H1 (cell line): ENCODE measurements around the gene TLE3. TPM values are rescaled to one million over a fixed set of nuclear protein-coding genes. Genes with fewer than 3 reads are reported as not detected.

Source experiments
- CTCF ChIA-PET: fragments of 300-600 bp; sonication (Branson Sonifier 250); formaldehyde crosslinking; loops from one replicate; lab custom pipeline; 2021; ENCODE audit not compliant: partially characterized antibody; lab: Charles Lee
- POLR2A ChIA-PET: fragments of 300-600 bp; sonication (Branson Sonifier 250); formaldehyde crosslinking; loops from one replicate; lab custom pipeline; 2021; ENCODE audit warnings: inconsistent platforms; ENCODE audit not compliant: partially characterized antibody; lab: Charles Lee
- DNase-seq, 2 experiments: peaks; one replicate each; pipeline versions ENCODE4 v3.0.0 to v3.0.0-alpha.2; 2010 to 2022; ENCODE audit warnings: low spot score in 2 of 2, low read depth in 1 of 2, mixed read lengths in 1 of 2
- FAIRE-seq: peaks from 2 replicates; lab custom pipeline; 2011; peaks lifted over from hg19 to GRCh38; lab: Jason Lieb, UNC
- H2AFZ ChIP-seq: 2 replicates; pipeline ENCODE4 v1.8.1; 2012; ENCODE audit warnings: low read length, inconsistent platforms
- H2AK5ac ChIP-seq: 2 replicates; pipeline ENCODE4 v1.6.1; 2013; ENCODE audit warnings: low read depth, low read length
- H2BK120ac ChIP-seq: replicated peaks from 2 replicates; pipeline ENCODE3; 2013; ENCODE audit warnings: low read depth, low read length, inconsistent platforms
- H2BK12ac ChIP-seq: 2 replicates; pipeline ENCODE4 v1.6.1; 2013; ENCODE audit warnings: low read depth, low read length
- H2BK15ac ChIP-seq: 2 replicates; pipeline ENCODE4 v1.6.1; 2013; ENCODE audit warnings: low read length
- H2BK20ac ChIP-seq: 2 replicates; pipeline ENCODE4 v1.6.1; 2013; ENCODE audit warnings: low read length
- H2BK5ac ChIP-seq: 2 replicates; pipeline ENCODE4 v1.6.1; 2013; ENCODE audit warnings: low read depth, low read length
- H3K14ac ChIP-seq: 2 replicates; pipeline ENCODE4 v1.6.1; 2013; ENCODE audit warnings: inconsistent platforms; ENCODE audit not compliant: insufficient read length
- H3K18ac ChIP-seq: 2 replicates; pipeline ENCODE4 v1.6.1; 2013; ENCODE audit warnings: low read length; ENCODE audit errors: extremely low read depth
- H3K23ac ChIP-seq: 2 replicates; pipeline ENCODE4 v1.6.1; 2013; ENCODE audit warnings: inconsistent platforms; ENCODE audit not compliant: insufficient read length
- H3K23me2 ChIP-seq: 2 replicates; pipeline ENCODE4 v1.6.1; 2013; ENCODE audit warnings: low read depth, low read length
- H3K27ac ChIP-seq: 2 replicates; pipeline ENCODE4 v1.6.1; 2011; ENCODE audit warnings: low read depth, low read length, inconsistent platforms
- H3K27me3 ChIP-seq, 4 experiments: replicated peaks in 1 of 4; 1 replicate in 1 of 4; 2 replicates in 3 of 4; pipeline versions ENCODE4 v1.6.1 to v1.8.1; 2011 to 2013; ENCODE audit warnings: low read length in 3 of 4, mild to moderate bottlenecking in 3 of 4, inconsistent platforms in 2 of 4, mixed read lengths in 2 of 4, moderate library complexity in 1 of 4; ENCODE audit not compliant: control insufficient read depth in 3 of 4, insufficient read depth in 3 of 4; ENCODE audit errors: extremely low read depth in 1 of 4
- H3K36me3 ChIP-seq, 4 experiments: 2 replicates each; pipeline versions ENCODE4 v1.6.1 to v1.8.1; 2011 to 2013; ENCODE audit warnings: mild to moderate bottlenecking in 4 of 4, low read length in 3 of 4, moderate library complexity in 2 of 4, control low read depth in 1 of 4, inconsistent platforms in 1 of 4; ENCODE audit not compliant: insufficient read depth in 4 of 4, control insufficient read depth in 2 of 4
- H3K4ac ChIP-seq: replicated peaks from 2 replicates; pipeline ENCODE3; 2013; ENCODE audit warnings: low read length, low read depth, mixed read lengths, inconsistent platforms; ENCODE audit not compliant: insufficient read length
- H3K4me1 ChIP-seq, 4 experiments: replicated peaks in 1 of 4; 1 replicate in 1 of 4; 2 replicates in 3 of 4; pipeline versions ENCODE4 v1.6.1 to v1.8.1; 2011 to 2013; ENCODE audit warnings: low read length in 3 of 4, inconsistent platforms in 2 of 4, mixed read lengths in 1 of 4; ENCODE audit not compliant: insufficient read depth in 4 of 4, control insufficient read depth in 3 of 4
- H3K4me2 ChIP-seq, 2 experiments: 2 replicates each; pipeline versions ENCODE4 v1.6.1 to v1.8.1; 2011 to 2013; ENCODE audit warnings: low read depth in 2 of 2, low read length in 2 of 2, control low read depth in 1 of 2, inconsistent platforms in 1 of 2, mild to moderate bottlenecking in 1 of 2; ENCODE audit not compliant: insufficient read depth in 1 of 2
- H3K4me3 ChIP-seq, 4 experiments: fragments of 200-600, 300-600 bp in 1 of 4; sonication (generic), shearing (Covaris generic), sonication (Bioruptor Twin) in 1 of 4; 2 replicates each; pipeline versions ENCODE4 v1.5.1 to v1.8.1; 2011 to 2016; ENCODE audit warnings: low read length in 4 of 4, low read depth in 3 of 4, control low read depth in 2 of 4, inconsistent platforms in 2 of 4, mild to moderate bottlenecking in 2 of 4, mixed read lengths in 1 of 4, moderate library complexity in 1 of 4; ENCODE audit not compliant: insufficient read depth in 2 of 4; ENCODE audit errors: extremely low read depth in 1 of 4
- H3K56ac ChIP-seq: replicated peaks from 2 replicates; pipeline ENCODE3; 2013; ENCODE audit warnings: low read depth, mild to moderate bottlenecking, mixed read lengths, low read length, inconsistent platforms; ENCODE audit not compliant: insufficient read length
- H3K79me1 ChIP-seq: 2 replicates; pipeline ENCODE4 v1.6.1; 2013; ENCODE audit warnings: low read depth, low read length, control low read depth
- H3K79me2 ChIP-seq, 2 experiments: 2 replicates each; pipeline versions ENCODE4 v1.6.1 to v1.8.1; 2012 to 2013; ENCODE audit warnings: low read length in 2 of 2, mild to moderate bottlenecking in 2 of 2, inconsistent platforms in 1 of 2; ENCODE audit not compliant: insufficient read depth in 2 of 2, control insufficient read depth in 1 of 2
- H3K9ac ChIP-seq, 4 experiments: replicated peaks in 1 of 4; 1 replicate in 1 of 4; 2 replicates in 3 of 4; pipeline versions ENCODE4 v1.6.1 to v1.8.1; 2011 to 2013; ENCODE audit warnings: low read depth in 3 of 4, low read length in 3 of 4, control low read depth in 2 of 4, mild to moderate bottlenecking in 2 of 4, moderate library complexity in 2 of 4, inconsistent platforms in 1 of 4; ENCODE audit errors: extremely low read depth in 1 of 4
- H3K9me3 ChIP-seq, 2 experiments: 2 replicates each; pipeline versions ENCODE4 v1.6.1 to v1.8.1; 2012 to 2013; ENCODE audit warnings: mild to moderate bottlenecking in 2 of 2, moderate library complexity in 2 of 2, control low read depth in 1 of 2, inconsistent platforms in 1 of 2, low read depth in 1 of 2, low read length in 1 of 2, mixed read lengths in 1 of 2; ENCODE audit not compliant: insufficient read depth in 2 of 2
- H4K20me1 ChIP-seq, 2 experiments: replicated peaks in 1 of 2; 2 replicates each; pipeline versions ENCODE3 to v1.8.1; 2011 to 2013; ENCODE audit warnings: inconsistent platforms in 2 of 2, low read length in 2 of 2, mild to moderate bottlenecking in 1 of 2; ENCODE audit not compliant: insufficient read depth in 2 of 2, control insufficient read depth in 1 of 2
- H4K5ac ChIP-seq: 2 replicates; pipeline ENCODE4 v1.6.1; 2013; ENCODE audit warnings: low read length, low read depth, mixed read lengths, inconsistent platforms; ENCODE audit not compliant: insufficient read length
- H4K8ac ChIP-seq: 2 replicates; pipeline ENCODE4 v1.8.0; 2013; ENCODE audit warnings: mild to moderate bottlenecking, moderate library complexity, low read length, inconsistent platforms; ENCODE audit not compliant: insufficient read depth; ENCODE audit errors: extremely low read depth
- H4K91ac ChIP-seq: replicated peaks from 2 replicates; pipeline ENCODE3; 2013; ENCODE audit warnings: low read length, mixed read lengths, inconsistent platforms; ENCODE audit not compliant: insufficient read length
- BCL11A ChIP-seq, 2 experiments: IDR thresholded peaks; one replicate each; pipeline ENCODE4 v1.6.1; 2011; ENCODE audit warnings: low read depth in 2 of 2, low read length in 2 of 2, mild to moderate bottlenecking in 2 of 2
- BRCA1 ChIP-seq: IDR thresholded peaks from 2 replicates; pipeline ENCODE4 v1.6.1; 2012; ENCODE audit warnings: low read depth, low read length, improper control_type of control experiment
- CHD1 ChIP-seq: IDR thresholded peaks from 2 replicates; pipeline ENCODE4 v1.6.1; 2012; ENCODE audit warnings: low read depth, low read length, improper control_type of control experiment
- GABPA ChIP-seq: IDR thresholded peaks from 2 replicates; pipeline ENCODE4 v1.6.1; 2011; ENCODE audit warnings: mild to moderate bottlenecking, low read length, moderate library complexity, borderline replicate concordance; ENCODE audit not compliant: insufficient read depth
- POLR2A ChIP-seq, 2 experiments: IDR thresholded peaks; 1 replicate in 1 of 2; 2 replicates in 1 of 2; pipeline ENCODE4 v1.6.1; 2011; ENCODE audit warnings: low read depth in 2 of 2, low read length in 2 of 2, mild to moderate bottlenecking in 2 of 2; ENCODE audit errors: control extremely low read depth in 1 of 2
- POU5F1 ChIP-seq: IDR thresholded peaks from 2 replicates; pipeline ENCODE4 v1.6.1; 2011; ENCODE audit warnings: low read depth, mild to moderate bottlenecking, low read length, moderate library complexity
- RAD21 ChIP-seq, 2 experiments: IDR thresholded peaks in 1 of 2; conservative IDR thresholded peaks in 1 of 2; 2 replicates each; pipeline ENCODE4 v1.6.1; 2011; ENCODE audit warnings: low read depth in 2 of 2, low read length in 2 of 2, improper control_type of control experiment in 1 of 2, inconsistent platforms in 1 of 2, mild to moderate bottlenecking in 1 of 2, moderate library complexity in 1 of 2
- RFX5 ChIP-seq: IDR thresholded peaks from 2 replicates; pipeline ENCODE4 v1.6.1; 2011; ENCODE audit warnings: low read depth, low read length, improper control_type of control experiment, borderline replicate concordance
- SIRT6 ChIP-seq: IDR thresholded peaks from one replicate; pipeline ENCODE4 v1.7.1; 2012; ENCODE audit warnings: low read length, inconsistent platforms
- SRF ChIP-seq: IDR thresholded peaks from 2 replicates; pipeline ENCODE4 v1.6.1; 2011; ENCODE audit warnings: mild to moderate bottlenecking, low read depth, low read length, moderate library complexity
- SUZ12 ChIP-seq: fragments of 200-600 bp; sonication (generic); IDR thresholded peaks from 2 replicates; pipeline ENCODE4 v1.6.1; 2012; ENCODE audit warnings: mild to moderate bottlenecking, inconsistent platforms, low read length, moderate library complexity, mixed read lengths
- WGBS, 2 experiments: shearing (Covaris generic) in 1 of 2; methylation state at CpG; one replicate each; pipeline versions ENCODE4 v1.1.6 to v1.1.7; 2013 to 2015; ENCODE audit warnings: low lambda C conversion rate in 2 of 2, mixed read lengths in 2 of 2, inconsistent platforms in 1 of 2, low coverage in 1 of 2, missing lambda C conversion rate in 1 of 2; ENCODE audit not compliant: insufficient replicate concordance in 2 of 2, insufficient coverage in 1 of 2, insufficient read length in 1 of 2; ENCODE audit errors: extremely low coverage in 1 of 2, missing lambda C conversion rate in 1 of 2; 5-methylcytosine and 5-hydroxymethylcytosine counted together
- polyA plus RNA-seq, 7 experiments: library from polyadenylated mRNA; depleted of rRNA in 3 of 7; stranded (reverse) in 5 of 7; unstranded in 2 of 7; fragments of >200 nt in 5 of 7; fragments of 200-250 nt in 2 of 7; gene quantifications; 1 replicate in 5 of 7; 2 replicates in 1 of 7; 4 replicates in 1 of 7; pipeline versions ENCODE4 v1.2.1 to v1.2.3, GENCODE V29; 2011 to 2013; ENCODE audit warnings: missing spikeins in 2 of 7, mixed read lengths in 2 of 7
- total RNA-seq: library from RNA; stranded (reverse); fragmentation: NEBNext Ultra II Directional; extraction: Animal tissue kit (Norgen Biotek cat#: 25700); gene quantifications from 2 replicates; pipeline ENCODE4 v1.2.1, GENCODE V29; 2021
- TF ChIP-seq, protein P1 (sequence below), 3 experiments: IDR thresholded peaks; 1 replicate in 2 of 3; 2 replicates in 1 of 3; pipeline versions ENCODE4 v1.5.1 to v1.6.1; 2011; ENCODE audit warnings: low read length in 3 of 3, mild to moderate bottlenecking in 3 of 3, inconsistent platforms in 2 of 3, low read depth in 1 of 3, moderate library complexity in 1 of 3; ENCODE audit not compliant: insufficient read depth in 1 of 3; ENCODE audit errors: control extremely low read depth in 1 of 3

TLE3 gene
- total and polyA plus RNA-seq, 2 of the 8 experiments (the other 6 are each of a cell fraction or from before 2014, with no cell fraction given) = 25.1 to 61.2 TPM

DNA sequence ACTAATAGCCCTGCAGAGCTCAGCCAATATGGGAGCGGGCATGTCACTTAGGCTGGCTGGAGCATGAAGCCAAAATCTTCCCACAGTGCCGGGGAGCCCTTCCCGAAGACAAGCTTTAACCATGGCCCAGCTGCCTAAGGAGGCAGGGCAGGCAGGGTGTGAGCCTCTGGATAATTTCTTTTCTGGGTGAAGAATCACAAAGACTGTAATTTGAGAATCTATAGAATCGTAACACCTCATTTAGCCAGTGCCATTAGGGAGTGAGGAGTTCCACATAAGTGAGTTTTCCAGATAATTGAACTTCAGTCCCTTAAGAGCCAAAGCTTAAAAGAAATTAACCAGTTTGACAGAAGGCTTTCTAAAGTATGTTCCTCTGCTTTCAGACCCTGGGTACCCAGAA lies 40.2 kb upstream of the TLE3 start:
- H2AFZ ChIP-seq = no peak overlapping the region
- H2BK5ac ChIP-seq = no peak overlapping the region
- FAIRE-seq (no peak), DNase-seq (no peak)
- no peak overlapping the region for H3K14ac ChIP-seq
- H3K27me3 ChIP-seq = peaks cover 0 to 13% (median 5%) of the 10 kb centered on the region in 4 experiments; a peak in 4 of 7 replicates
- H3K4me3 ChIP-seq = no peak overlapping the region
- no peak overlapping the region for H4K5ac ChIP-seq
- no peak overlapping the region for H3K18ac ChIP-seq
- no peak overlapping the region for H3K4ac ChIP-seq
- H3K27ac ChIP-seq = no peak overlapping the region
- H2BK120ac ChIP-seq = no peak overlapping the region
- ChIA-PET CTCF (interaction anchor here (0.8 kb wide), 1 partner anchor 31 kb away, joined by 3 read pairs; no protein-coding TSS in a partner anchor), POLR2A (interaction anchor here (5.5 kb wide), 1 partner anchor 37 kb away, joined by 70 read pairs; the partner anchor contains the start of gene TLE3)
- no peak overlapping the region for H2AK5ac ChIP-seq
- H2BK12ac ChIP-seq = no peak overlapping the region
- no peak overlapping the region for H2BK15ac ChIP-seq
- H3K9ac ChIP-seq = no peak overlapping the region
- peaks cover 13 to 27% (median 16%) of the 10 kb centered on the region in 4 experiments for H3K4me1 ChIP-seq
- H4K91ac ChIP-seq = no peak overlapping the region
- H3K79me2 ChIP-seq = no peaks in the 10 kb centered on the region
- H3K9me3 ChIP-seq = no peaks in the 10 kb centered on the region
- no peak overlapping the region for H3K56ac ChIP-seq
- no peaks in the 10 kb centered on the region for H3K23me2 ChIP-seq
- H4K8ac ChIP-seq = no peak overlapping the region
- no peaks in the 10 kb centered on the region for H3K79me1 ChIP-seq
- H3K36me3 ChIP-seq = no peaks in the 10 kb centered on the region
- no peaks in the 10 kb centered on the region for H4K20me1 ChIP-seq
- WGBS, 2 experiments = 83% methylated on average over 4 of the region's 4 CpGs; no CpG with 5 or more reads in 1 of the 2 experiments
- H3K23ac ChIP-seq = no peak overlapping the region
- H3K4me2 ChIP-seq = no peak overlapping the region
- no peak overlapping the region for H2BK20ac ChIP-seq
- TF ChIP-seq GABPA (no peak), POU5F1 (no peak), SRF (no peak), BCL11A (IDR thresholded peaks at IDR 0.05; ENCODE audit: low read depth in 2 of 2, low read length in 2 of 2) (no peak), RFX5 (no peak), BRCA1 (no peak), SIRT6 (no peak), POLR2A (IDR thresholded peaks at IDR 0.05; ENCODE audit: control extremely low read depth in 1 of 2, low read depth in 2 of 2, low read length in 2 of 2) (no peak), RAD21 (IDR thresholded peaks at IDR 0.05 in 1 of 2, conservative IDR thresholded peaks at IDR 0.05 in 1 of 2; ENCODE audit: low read depth in 2 of 2, low read length in 2 of 2) (no peak), CHD1 (no peak), SUZ12 (no peak)
- TF ChIP-seq, protein P1, sequence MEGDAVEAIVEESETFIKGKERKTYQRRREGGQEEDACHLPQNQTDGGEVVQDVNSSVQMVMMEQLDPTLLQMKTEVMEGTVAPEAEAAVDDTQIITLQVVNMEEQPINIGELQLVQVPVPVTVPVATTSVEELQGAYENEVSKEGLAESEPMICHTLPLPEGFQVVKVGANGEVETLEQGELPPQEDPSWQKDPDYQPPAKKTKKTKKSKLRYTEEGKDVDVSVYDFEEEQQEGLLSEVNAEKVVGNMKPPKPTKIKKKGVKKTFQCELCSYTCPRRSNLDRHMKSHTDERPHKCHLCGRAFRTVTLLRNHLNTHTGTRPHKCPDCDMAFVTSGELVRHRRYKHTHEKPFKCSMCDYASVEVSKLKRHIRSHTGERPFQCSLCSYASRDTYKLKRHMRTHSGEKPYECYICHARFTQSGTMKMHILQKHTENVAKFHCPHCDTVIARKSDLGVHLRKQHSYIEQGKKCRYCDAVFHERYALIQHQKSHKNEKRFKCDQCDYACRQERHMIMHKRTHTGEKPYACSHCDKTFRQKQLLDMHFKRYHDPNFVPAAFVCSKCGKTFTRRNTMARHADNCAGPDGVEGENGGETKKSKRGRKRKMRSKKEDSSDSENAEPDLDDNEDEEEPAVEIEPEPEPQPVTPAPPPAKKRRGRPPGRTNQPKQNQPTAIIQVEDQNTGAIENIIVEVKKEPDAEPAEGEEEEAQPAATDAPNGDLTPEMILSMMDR (IDR thresholded peaks at IDR 0.05; ENCODE audit: control extremely low read depth in 1 of 3, insufficient read depth in 1 of 3, low read depth in 1 of 3, low read length in 3 of 3) = no peak
